BE2C (cell line): ENCODE measurements around the gene RBM25.

Source experiments
- DNase-seq: peaks from one replicate; pipeline ENCODE4 v3.0.0-alpha.2; 2020
- H3K27me3 ChIP-seq: fragments of 250-450 bp; sonication (Bioruptor Pico); 2 replicates; pipeline ENCODE4 v1.5.1; 2020; ENCODE audit warnings: mild to moderate bottlenecking
- H3K36me3 ChIP-seq: fragments of 250-450 bp; sonication (Bioruptor Pico); 2 replicates; pipeline ENCODE4 v1.5.1; 2020; ENCODE audit warnings: mild to moderate bottlenecking
- H3K4me1 ChIP-seq: fragments of 250-450 bp; sonication (Bioruptor Pico); 2 replicates; pipeline ENCODE4 v1.5.1; 2020
- H3K4me3 ChIP-seq: 2 replicates; pipeline ENCODE4 v1.5.1; 2011; ENCODE audit warnings: low read depth, low read length
- H3K9me3 ChIP-seq: fragments of 250-450 bp; sonication (Bioruptor Pico); 2 replicates; pipeline ENCODE4 v1.5.1; 2020
- TF ChIP-seq, protein P1 (sequence below): IDR thresholded peaks from 2 replicates; pipeline ENCODE4 v1.5.1; 2012; ENCODE audit warnings: mild to moderate bottlenecking, low read depth, low read length

RBM25 gene

GRCh38 chr14:73097421-73097820 is 39.1 kb downstream of the RBM25 start:
- DNase-seq: no peak
- no peaks in the 10 kb centered on the region for H3K4me1 ChIP-seq

GRCh38 chr14:73100334-73100733 is 42.0 kb downstream of the RBM25 start:
- Histone ChIP-seq H3K36me3 (peaks cover 88% of the 10 kb centered on the region), H3K27me3 (no peaks in the 10 kb centered on the region), H3K4me3 (no peak overlapping the region), H3K4me1 (no peaks in the 10 kb centered on the region), H3K9me3 (no peaks in the 10 kb centered on the region)
- TF ChIP-seq, protein P1, sequence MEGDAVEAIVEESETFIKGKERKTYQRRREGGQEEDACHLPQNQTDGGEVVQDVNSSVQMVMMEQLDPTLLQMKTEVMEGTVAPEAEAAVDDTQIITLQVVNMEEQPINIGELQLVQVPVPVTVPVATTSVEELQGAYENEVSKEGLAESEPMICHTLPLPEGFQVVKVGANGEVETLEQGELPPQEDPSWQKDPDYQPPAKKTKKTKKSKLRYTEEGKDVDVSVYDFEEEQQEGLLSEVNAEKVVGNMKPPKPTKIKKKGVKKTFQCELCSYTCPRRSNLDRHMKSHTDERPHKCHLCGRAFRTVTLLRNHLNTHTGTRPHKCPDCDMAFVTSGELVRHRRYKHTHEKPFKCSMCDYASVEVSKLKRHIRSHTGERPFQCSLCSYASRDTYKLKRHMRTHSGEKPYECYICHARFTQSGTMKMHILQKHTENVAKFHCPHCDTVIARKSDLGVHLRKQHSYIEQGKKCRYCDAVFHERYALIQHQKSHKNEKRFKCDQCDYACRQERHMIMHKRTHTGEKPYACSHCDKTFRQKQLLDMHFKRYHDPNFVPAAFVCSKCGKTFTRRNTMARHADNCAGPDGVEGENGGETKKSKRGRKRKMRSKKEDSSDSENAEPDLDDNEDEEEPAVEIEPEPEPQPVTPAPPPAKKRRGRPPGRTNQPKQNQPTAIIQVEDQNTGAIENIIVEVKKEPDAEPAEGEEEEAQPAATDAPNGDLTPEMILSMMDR: no peak
- no peak for DNase-seq

More at GRCh38 chr14:73097421-73097820, 39.1 kb downstream of the RBM25 start:
- no peaks in the 10 kb centered on the region for H3K27me3 ChIP-seq
- H3K36me3 ChIP-seq: peaks cover 83% of the 10 kb centered on the region
- H3K9me3 ChIP-seq: no peaks in the 10 kb centered on the region
- TF ChIP-seq, protein P1: no peak
- H3K4me3 ChIP-seq: no peak overlapping the region

GRCh38 chr14:73102806-73103497 is 44.6 kb downstream of the RBM25 start:
- Histone ChIP-seq H3K4me1 (no peaks in the 10 kb centered on the region; the same call in 1 of the 2 replicates), H3K36me3 (peaks cover 89% of the 10 kb centered on the region), H3K27me3 (no peaks in the 10 kb centered on the region), H3K4me3 (no peak overlapping the region), H3K9me3 (no peaks in the 10 kb centered on the region)
- DNase-seq: no peak
- TF ChIP-seq, protein P1: no peak

GRCh38 chr14:73105050-73105449 is 46.7 kb downstream of the RBM25 start:
- H3K27me3 ChIP-seq: no peaks in the 10 kb centered on the region
- H3K4me3 ChIP-seq: no peak overlapping the region
- H3K4me1 ChIP-seq: no peaks in the 10 kb centered on the region; the same call in 1 of the 2 replicates
- no peaks in the 10 kb centered on the region for H3K9me3 ChIP-seq
- DNase-seq: no peak
- TF ChIP-seq, protein P1: no peak
- H3K36me3 ChIP-seq: peaks cover 90% of the 10 kb centered on the region

DNA sequence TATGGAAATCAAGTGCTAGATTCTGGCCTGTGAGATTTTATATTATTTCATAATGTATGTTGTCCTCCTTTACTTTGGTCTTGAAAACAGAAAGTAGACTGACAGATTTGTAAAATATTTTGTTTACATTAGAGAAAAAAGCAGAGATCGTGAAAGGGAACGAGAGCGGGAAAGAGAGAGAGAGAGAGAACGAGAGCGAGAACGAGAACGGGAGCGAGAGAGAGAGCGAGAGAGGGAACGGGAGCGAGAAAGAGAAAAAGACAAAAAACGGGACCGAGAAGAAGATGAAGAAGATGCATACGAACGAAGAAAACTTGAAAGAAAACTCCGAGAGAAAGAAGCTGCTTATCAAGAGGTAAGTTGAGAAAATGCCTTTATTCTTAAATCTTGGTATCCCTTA is 47.4 kb downstream of the RBM25 start:
- Histone ChIP-seq H3K4me3 (no peak overlapping the region), H3K27me3 (no peaks in the 10 kb centered on the region), H3K36me3 (peaks cover 90% of the 10 kb centered on the region), H3K9me3 (no peaks in the 10 kb centered on the region), H3K4me1 (no peaks in the 10 kb centered on the region; the same call in 1 of the 2 replicates)
- TF ChIP-seq, protein P1: no peak
- DNase-seq: no peak

DNA sequence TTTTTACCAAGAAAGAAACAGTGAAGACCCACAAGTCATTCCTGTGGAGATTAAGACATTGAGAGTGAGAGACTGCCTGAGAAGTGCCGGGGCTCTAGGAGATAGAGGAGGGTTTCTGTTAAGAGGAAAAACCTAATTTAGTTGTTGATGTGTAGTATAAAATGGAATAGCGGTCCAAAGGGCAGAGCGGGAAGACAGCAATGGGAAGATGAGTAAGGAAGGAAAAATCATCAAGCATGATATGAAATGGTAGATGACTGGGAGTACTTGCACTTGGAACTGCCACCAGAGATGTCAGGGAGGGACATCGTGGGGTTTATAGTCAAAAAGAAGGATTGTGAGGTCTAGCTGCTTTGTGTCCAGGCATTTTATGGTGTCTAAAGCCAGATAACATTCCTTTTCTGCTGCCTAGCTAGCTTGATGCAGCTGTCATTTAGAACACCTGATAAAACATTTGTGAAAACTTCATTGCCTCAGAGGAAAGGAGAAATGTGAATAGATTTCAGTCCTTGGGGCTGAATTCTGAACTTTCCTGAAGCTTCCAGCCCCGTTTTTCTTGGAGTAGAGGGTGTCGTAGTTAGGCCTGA is 57.8 kb downstream of the RBM25 start:
- TF ChIP-seq, protein P1: no peak
- Histone ChIP-seq H3K36me3 (peaks cover 82% of the 10 kb centered on the region), H3K4me1 (0 out of 2 replicates have a peak, but pooled peaks cover 4% of the 10 kb centered on the region), H3K27me3 (no peaks in the 10 kb centered on the region), H3K4me3 (no peak overlapping the region), H3K9me3 (no peaks in the 10 kb centered on the region)
- DNase-seq: no peak
